ENCODE measurements around the gene HADHB.

Gene HADHB

DNA sequence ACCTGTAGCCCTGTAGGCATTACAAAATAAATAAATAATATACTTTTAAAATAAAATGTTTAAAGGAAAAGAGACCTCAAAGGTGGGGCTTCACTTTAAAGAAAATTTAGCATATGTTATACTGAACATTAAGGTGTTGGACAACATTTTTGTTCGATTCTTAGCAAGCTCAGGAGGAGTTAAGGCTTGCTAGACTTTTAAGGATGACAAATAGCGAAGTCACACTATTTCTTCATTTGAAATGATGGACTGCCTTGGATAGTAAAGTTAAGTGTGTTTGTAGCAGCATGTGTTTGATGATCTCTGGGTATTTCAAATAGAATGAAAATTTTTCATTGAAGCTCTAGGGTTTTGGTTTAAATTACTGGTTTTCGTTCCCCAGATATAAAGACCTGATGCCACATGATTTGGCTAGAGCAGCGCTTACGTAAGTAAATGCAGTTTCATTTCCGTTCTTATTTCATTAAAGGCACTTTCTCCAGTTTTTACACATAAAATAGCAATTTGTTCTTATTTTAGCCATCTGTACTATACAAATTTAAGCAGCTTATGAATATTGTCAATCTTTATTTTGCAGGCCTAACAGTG, 24.9 kb downstream of the HADHB start:
- TF ChIP-seq, protein P1, sequence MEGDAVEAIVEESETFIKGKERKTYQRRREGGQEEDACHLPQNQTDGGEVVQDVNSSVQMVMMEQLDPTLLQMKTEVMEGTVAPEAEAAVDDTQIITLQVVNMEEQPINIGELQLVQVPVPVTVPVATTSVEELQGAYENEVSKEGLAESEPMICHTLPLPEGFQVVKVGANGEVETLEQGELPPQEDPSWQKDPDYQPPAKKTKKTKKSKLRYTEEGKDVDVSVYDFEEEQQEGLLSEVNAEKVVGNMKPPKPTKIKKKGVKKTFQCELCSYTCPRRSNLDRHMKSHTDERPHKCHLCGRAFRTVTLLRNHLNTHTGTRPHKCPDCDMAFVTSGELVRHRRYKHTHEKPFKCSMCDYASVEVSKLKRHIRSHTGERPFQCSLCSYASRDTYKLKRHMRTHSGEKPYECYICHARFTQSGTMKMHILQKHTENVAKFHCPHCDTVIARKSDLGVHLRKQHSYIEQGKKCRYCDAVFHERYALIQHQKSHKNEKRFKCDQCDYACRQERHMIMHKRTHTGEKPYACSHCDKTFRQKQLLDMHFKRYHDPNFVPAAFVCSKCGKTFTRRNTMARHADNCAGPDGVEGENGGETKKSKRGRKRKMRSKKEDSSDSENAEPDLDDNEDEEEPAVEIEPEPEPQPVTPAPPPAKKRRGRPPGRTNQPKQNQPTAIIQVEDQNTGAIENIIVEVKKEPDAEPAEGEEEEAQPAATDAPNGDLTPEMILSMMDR (IDR thresholded peaks at IDR 0.05; ENCODE audit: extremely low read depth, missing control alignments), result no peak
- DNase-seq (ENCODE audit: low spot score), result peak; percentile 40

DNA sequence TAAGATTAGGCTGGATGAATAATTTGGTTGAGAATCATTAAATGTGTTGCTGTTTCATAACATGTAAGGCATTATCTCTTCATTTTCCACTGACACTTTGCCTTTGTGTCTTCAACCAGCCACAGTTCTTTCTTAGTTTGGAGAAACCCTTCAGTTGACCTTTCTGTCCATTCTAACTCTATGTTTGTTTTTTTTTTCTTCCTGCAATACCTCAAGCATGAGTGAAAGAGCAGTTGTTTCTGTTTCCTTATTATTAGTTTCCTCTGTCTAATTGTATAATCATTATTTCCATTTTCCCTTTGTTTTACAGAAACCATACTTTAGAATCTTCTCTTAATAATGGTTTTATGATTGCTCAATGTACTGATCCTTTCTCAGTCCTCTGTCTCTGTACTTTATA, 25.6 kb downstream of the HADHB start:
- peak; percentile 18 for DNase-seq (ENCODE audit: low spot score)
- TF ChIP-seq, protein P1 (IDR thresholded peaks at IDR 0.05; ENCODE audit: extremely low read depth, missing control alignments), result no peak

DNA sequence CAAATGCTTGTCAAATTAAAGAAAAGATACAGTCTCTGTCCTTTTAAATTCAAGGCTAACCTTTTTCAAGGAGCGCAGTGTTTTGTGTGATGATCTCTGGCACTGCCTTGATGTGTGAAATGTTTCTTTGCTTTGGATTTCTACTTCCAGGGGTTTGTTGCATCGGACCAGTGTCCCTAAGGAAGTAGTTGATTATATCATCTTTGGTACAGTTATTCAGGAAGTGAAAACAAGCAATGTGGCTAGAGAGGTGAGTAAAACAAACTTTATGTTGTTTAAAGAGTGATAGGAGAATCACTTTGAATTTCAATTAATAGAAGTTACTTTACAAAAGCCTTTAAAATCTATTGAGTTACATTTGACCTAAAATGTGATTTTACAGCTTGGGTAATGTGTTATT, 28.8 kb downstream of the HADHB start:
- TF ChIP-seq, protein P1 (IDR thresholded peaks at IDR 0.05; ENCODE audit: extremely low read depth, missing control alignments), result no peak
- no peak for DNase-seq (ENCODE audit: low spot score)

DNA sequence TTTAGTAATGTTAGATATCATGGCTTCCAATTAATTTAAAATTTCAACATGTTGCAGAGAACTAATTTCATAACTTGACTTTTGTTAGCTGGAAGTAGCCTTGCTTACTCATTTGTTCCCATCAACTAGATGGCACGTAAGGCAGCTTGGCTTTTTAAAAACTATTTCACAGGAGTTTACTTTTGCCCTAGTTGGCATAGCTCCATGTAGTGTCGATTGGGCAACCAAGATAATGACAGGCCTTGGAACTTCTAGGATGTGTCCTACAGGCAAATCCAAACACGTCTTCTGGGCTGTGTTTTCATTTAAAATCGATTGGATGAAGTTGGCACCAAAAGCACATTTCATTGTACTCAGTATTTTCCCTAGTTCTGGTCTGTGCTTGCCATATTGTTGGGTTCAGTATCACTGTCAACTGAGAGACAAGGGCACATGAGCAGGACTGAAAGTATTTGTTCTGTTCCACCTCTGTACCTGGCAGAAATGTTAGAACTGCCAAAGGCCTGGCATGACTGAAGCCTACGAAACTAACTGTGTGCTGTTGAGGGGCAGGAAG, 29.4 kb downstream of the HADHB start:
- TF ChIP-seq, protein P1 (IDR thresholded peaks at IDR 0.05; ENCODE audit: extremely low read depth, missing control alignments), result no peak
- DNase-seq (ENCODE audit: low spot score), result no peak

DNA sequence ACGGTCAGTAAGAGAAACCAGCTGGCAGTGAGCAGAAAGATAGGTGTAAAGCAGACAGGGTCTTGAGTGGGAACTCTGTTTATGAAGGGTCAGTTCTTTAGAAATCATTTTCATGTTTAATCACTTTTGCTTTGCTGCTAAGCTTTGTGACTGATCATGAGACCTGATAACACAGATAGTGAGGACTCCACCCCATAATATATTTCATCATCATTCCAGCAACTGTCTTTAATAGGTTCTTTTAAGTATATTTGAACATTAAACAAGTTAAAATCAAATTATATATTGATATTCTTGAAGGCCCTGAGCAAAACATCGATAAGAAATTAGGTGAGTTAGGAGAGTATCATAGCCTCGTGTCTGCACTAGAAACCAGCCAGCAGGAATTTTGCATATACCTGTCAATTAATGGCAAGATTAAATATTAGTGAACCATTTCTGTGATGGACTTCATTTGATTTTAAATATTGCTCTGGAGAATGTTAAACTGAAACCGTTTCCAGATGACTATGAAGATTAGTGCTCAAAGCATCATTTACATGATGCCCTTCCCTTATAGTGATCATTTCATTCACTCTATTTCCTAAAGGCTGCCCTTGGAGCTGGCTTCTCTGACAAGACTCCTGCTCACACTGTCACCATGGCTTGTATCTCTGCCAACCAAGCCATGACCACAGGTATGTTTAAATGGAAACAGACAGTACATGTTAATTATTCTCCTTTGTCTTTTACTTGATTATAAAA, 31.9 kb downstream of the HADHB start:
- DNase-seq (ENCODE audit: low spot score), result no peak
- TF ChIP-seq, protein P1 (IDR thresholded peaks at IDR 0.05; ENCODE audit: extremely low read depth, missing control alignments), result no peak

DNA sequence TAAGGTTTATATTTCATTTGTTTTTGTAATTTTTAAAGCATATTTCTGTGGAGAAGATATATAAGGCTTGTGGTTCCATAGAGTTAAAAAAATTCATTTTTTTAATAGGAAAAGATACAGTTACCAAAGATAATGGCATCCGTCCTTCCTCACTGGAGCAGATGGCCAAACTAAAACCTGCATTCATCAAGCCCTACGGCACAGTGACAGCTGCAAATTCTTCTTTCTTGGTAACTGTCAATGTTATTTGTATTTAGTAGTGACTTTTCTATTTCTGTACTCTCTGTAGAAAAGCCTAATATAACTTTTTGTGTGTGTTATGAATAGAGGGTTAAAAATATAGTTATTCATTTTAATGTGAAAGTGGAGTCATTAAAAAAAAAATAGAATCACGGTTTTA, 35.1 kb downstream of the HADHB start:
- DNase-seq (ENCODE audit: low spot score), result no peak
- TF ChIP-seq, protein P1 (IDR thresholded peaks at IDR 0.05; ENCODE audit: extremely low read depth, missing control alignments), result no peak

DNA sequence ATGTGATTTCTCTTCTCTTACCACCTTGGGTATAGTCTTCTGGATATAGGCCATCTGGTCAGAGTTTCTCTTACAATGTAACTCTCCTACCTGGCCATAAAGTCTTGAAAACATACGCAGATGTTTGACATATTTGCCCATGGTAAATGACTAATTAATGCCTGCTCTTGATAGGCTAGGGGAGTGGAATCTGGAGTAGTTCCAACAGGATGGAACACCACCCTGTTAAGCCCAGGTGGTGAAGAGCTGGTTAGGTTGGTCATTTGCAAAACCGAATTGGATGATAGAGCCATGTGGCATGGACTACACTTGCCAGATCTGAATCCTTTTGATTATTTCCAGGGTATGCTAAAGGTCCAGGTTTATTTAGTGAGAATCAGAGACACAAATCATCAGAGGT, 36.5 kb downstream of the HADHB start:
- no peak for DNase-seq (ENCODE audit: low spot score)
- TF ChIP-seq, protein P1 (IDR thresholded peaks at IDR 0.05; ENCODE audit: extremely low read depth, missing control alignments), result no peak

Measured in GM20000 (cell line).